Tibial nerve (tissue), 4 donors: Measurements from ENCODE around the gene ARHGEF17. TPM values are rescaled to one million over a fixed set of nuclear protein-coding genes. Genes with fewer than 3 reads are reported as not detected.

Source experiments
- DNase-seq, 2 donors: peaks; one replicate each; pipeline ENCODE4 v3.0.0-alpha.2; 2019; ENCODE audit warnings: low spot score in 2 of 2
- H3K27ac ChIP-seq, 4 donors: fragments of 200-600 bp; sonication (generic) in 3 of 4; one replicate each; pipeline ENCODE4 v1.5.1; 2017 to 2019; ENCODE audit warnings: mild to moderate bottlenecking in 1 of 4
- H3K27me3 ChIP-seq, 2 donors: fragments of 200-600 bp; sonication (generic) in 1 of 2; one replicate each; pipeline versions ENCODE4 v1.5.1 to v1.6.0; 2017 to 2019
- H3K36me3 ChIP-seq, 3 donors: fragments of 200-600 bp; sonication (generic); one replicate each; pipeline ENCODE4 v1.5.1; 2018 to 2019
- H3K4me1 ChIP-seq, 4 donors: fragments of 200-600 bp; sonication (generic) in 3 of 4; one replicate each; pipeline ENCODE4 v1.5.1; 2017 to 2019
- H3K4me3 ChIP-seq, 4 donors: fragments of 200-600 bp; sonication (generic) in 3 of 4; one replicate each; pipeline ENCODE4 v1.5.1; 2017 to 2019; ENCODE audit warnings: mild to moderate bottlenecking in 1 of 4, moderate library complexity in 1 of 4
- H3K9me3 ChIP-seq, 4 donors: fragments of 200-600 bp; sonication (generic) in 3 of 4; one replicate each; pipeline ENCODE4 v1.5.1; 2017 to 2019
- EP300 ChIP-seq, 2 donors: sonication (generic); formaldehyde crosslinking; IDR thresholded peaks; one replicate each; pipeline ENCODE4 v1.6.1; 2017; ENCODE audit warnings: antibody characterized with exemption in 2 of 2, mild to moderate bottlenecking in 1 of 2
- POLR2A ChIP-seq, 2 donors: fragments of 450-650 bp; IDR thresholded peaks; one replicate each; pipeline ENCODE4 v1.6.1; 2017; ENCODE audit warnings: antibody characterized with exemption in 2 of 2, mild to moderate bottlenecking in 2 of 2, moderate library complexity in 2 of 2
- WGBS, 2 donors: methylation state at CpG; one replicate each; pipeline ENCODE4 v1.1.5; 2018; 5-methylcytosine and 5-hydroxymethylcytosine counted together
- total RNA-seq, 4 donors: library from RNA; depleted of rRNA; stranded (reverse); fragments of >200 nt; gene quantifications; one replicate each; pipeline ENCODE4 v1.1.0, GENCODE V29; 2016
- TF ChIP-seq, protein P1 (sequence below), 5 experiments: fragments of 200-600 bp in 3 of 5; fragments of 450-650 bp in 2 of 5; sonication (generic) in 3 of 5; IDR thresholded peaks; one replicate each; pipeline ENCODE4 v1.5.1; 2016 to 2019; ENCODE audit warnings: antibody characterized with exemption in 5 of 5, mild to moderate bottlenecking in 3 of 5, moderate library complexity in 2 of 5

Gene ARHGEF17
- total RNA-seq, 4 donors from 2014 or later = 102 to 135 (median 112) TPM

DNA sequence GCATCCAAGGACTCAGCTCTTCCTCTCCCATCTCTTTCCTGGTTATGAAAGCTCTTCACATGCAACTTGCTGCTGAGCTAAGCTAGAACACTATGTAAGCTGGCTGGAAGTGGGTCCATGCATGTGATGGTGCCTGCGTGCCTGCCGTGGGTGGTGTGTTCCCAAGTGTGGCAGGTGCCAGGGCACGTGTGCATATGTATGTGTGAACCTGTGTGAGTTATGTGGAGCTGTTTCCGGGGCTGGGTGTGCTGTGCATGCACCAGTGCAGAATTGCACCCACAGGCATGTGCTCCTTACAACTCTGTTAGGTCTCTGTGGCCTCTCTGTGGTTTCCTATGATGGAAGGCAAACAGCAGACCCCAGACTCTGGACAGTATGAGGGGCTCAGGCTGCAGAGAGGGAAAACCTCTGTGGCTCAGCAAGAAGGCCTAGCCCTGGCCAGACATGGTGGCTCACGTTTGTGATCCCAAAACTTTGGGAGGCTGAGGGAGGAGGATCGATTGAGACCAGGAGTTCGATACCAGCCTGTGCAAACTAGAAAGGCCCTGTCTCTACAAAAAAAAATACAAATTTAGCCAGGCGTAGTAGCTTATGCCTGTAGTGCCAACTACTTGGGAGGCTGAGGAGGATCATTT lies 40.1 kb upstream of the ARHGEF17 start:
- DNase-seq = no peak
- Histone ChIP-seq H3K4me3 (no peak overlapping the region), H3K27me3 (peaks cover 0 to 30% of the 10 kb centered on the region in 2 donors), H3K4me1 (peaks cover 0 to 8% (median 4%) of the 10 kb centered on the region in 4 donors), H3K36me3 (no peaks in the 10 kb centered on the region), H3K9me3 (no peaks in the 10 kb centered on the region), H3K27ac (no peak overlapping the region)
- 87 to 94% methylated on average over 8 of the region's 8 CpGs for WGBS, 2 donors
- TF ChIP-seq, protein P1, sequence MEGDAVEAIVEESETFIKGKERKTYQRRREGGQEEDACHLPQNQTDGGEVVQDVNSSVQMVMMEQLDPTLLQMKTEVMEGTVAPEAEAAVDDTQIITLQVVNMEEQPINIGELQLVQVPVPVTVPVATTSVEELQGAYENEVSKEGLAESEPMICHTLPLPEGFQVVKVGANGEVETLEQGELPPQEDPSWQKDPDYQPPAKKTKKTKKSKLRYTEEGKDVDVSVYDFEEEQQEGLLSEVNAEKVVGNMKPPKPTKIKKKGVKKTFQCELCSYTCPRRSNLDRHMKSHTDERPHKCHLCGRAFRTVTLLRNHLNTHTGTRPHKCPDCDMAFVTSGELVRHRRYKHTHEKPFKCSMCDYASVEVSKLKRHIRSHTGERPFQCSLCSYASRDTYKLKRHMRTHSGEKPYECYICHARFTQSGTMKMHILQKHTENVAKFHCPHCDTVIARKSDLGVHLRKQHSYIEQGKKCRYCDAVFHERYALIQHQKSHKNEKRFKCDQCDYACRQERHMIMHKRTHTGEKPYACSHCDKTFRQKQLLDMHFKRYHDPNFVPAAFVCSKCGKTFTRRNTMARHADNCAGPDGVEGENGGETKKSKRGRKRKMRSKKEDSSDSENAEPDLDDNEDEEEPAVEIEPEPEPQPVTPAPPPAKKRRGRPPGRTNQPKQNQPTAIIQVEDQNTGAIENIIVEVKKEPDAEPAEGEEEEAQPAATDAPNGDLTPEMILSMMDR (IDR thresholded peaks at IDR 0.05) = no peak
- TF ChIP-seq EP300 (IDR thresholded peaks at IDR 0.05) (no peak), POLR2A (IDR thresholded peaks at IDR 0.05) (no peak)

DNA sequence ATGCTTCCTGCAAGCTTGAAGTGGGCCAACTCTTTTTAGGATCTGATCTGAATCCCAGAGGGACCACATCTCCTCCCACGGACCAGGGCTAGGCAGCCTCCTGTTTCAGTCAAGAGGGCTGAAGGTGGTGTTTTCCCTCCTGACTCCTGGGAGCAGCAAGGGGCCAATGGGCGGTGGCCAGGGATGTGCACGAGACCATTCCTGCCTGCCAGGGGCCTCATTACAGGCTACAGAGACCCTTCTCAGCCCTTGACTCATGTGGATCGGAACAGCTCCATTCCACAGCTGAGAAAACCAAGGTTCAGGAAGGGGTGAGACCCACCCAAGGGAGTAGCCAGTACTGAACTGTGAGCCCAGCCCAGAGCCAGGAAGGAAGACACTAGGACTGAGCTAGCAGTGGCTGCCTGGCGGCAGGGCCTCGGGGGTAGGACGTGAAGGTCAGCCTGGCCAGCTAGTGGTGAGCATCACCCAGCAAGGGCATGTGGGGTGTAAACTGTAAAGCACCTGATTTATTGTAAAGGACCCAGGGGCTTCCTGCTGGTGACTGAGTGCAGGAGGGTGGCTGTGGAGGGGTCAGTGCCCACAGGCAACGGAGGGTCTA lies 39.3 kb upstream of the ARHGEF17 start:
- peaks cover 0 to 23% of the 10 kb centered on the region in 2 donors for H3K27me3 ChIP-seq
- H3K27ac ChIP-seq = no peak overlapping the region
- TF ChIP-seq POLR2A (IDR thresholded peaks at IDR 0.05) = no peak
- TF ChIP-seq, protein P1 (IDR thresholded peaks at IDR 0.05) = no peak
- no peaks in the 10 kb centered on the region for H3K36me3 ChIP-seq
- 84 to 85% methylated on average over 8 of the region's 8 CpGs for WGBS, 2 donors
- H3K4me3 ChIP-seq = no peak overlapping the region
- H3K4me1 ChIP-seq = peaks cover 0 to 12% (median 4%) of the 10 kb centered on the region in 4 donors
- no peak for DNase-seq
- H3K9me3 ChIP-seq = no peaks in the 10 kb centered on the region

DNA sequence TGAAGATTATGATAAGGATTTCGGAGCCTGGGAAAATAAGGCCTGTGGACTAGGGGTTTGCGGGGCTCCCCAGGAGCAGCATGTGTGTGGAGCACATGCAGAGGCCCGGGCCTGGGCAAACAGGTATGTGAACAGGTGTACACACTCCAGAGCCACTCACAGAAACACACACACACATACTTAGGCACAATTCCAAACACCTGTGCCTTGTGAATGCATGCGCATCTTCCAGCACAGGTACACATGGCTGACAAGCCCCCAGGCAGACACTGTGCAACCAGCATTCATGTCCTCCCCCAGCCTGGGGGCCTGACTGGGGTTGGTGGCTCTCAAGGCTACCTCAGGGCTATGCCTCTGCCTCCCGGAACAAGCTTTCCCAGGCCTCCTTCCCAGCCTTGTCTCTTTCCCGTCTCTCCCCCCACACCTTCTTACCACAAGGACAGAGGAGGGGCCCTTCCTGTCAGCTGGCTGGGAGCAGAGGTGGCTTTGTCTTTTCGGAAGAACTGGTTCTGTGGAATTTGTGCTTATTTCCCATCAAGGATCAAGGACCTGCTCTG lies 38.5 kb upstream of the ARHGEF17 start:
- Histone ChIP-seq H3K4me3 (no peak overlapping the region), H3K4me1 (peaks cover 0 to 8% (median 4%) of the 10 kb centered on the region in 4 donors), H3K36me3 (no peaks in the 10 kb centered on the region), H3K27me3 (peaks cover 0 to 15% of the 10 kb centered on the region in 2 donors), H3K9me3 (no peaks in the 10 kb centered on the region), H3K27ac (no peak overlapping the region)
- TF ChIP-seq, protein P1 (IDR thresholded peaks at IDR 0.05) = no peak
- no peak for TF ChIP-seq EP300 (IDR thresholded peaks at IDR 0.05)
- no peak for TF ChIP-seq POLR2A (IDR thresholded peaks at IDR 0.05)
- no peak for DNase-seq
- WGBS, 2 donors = 76 to 83% methylated on average over 6 to 7 of the region's 7 CpGs

DNA sequence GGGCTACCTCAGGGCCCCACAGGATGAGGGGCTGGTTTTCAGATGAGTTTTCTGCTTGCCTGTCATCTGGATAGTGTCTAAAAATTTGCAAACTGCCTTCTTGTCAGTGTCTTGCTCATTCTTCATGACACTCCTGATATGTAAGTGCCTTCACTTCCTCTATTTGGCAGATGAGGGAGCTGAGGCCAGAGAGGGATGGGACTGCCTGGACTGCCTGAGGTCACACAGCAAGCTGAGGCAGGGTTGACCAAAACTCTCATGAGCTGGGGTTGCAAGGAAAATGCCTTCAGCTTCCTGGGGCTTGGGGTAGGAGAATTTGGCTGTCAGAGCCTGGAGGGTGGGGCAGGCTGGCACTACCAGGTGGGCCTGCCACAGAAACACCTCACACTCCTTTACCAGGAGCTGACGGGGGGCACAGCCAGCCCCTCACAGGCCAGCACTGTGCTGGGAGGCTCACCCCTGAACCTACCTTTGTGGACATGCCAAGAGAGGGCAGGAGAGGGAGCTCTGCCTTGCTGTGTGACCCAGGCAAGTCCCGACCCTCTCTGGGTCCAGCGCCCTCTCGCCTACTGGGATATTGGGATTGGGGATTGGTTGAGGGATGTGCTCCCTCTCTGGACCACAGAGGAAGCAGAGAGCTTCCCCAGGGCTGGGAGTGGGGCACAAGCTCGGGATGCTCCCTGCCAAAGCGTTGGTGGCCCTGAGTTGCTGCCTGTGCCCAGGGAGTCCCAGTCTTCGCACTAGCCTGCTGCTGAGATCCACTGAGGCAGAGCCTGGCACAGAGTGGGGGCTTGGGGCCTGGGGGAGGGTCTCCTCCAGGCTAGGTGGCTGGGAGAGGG lies 37.8 kb upstream of the ARHGEF17 start:
- whole genome bisulfite sequencing, 2 donors = 94 to 100% methylated on average over 2 to 7 of the region's 7 CpGs
- H3K27ac ChIP-seq = no peak overlapping the region
- TF ChIP-seq POLR2A (IDR thresholded peaks at IDR 0.05) (no peak), EP300 (IDR thresholded peaks at IDR 0.05) (no peak)
- TF ChIP-seq, protein P1 (IDR thresholded peaks at IDR 0.05) = no peak
- H3K27me3 ChIP-seq = peaks cover 0 to 9% of the 10 kb centered on the region in 2 donors
- H3K36me3 ChIP-seq = no peaks in the 10 kb centered on the region
- no peaks in the 10 kb centered on the region for H3K9me3 ChIP-seq
- peaks cover 0 to 7% (median 3%) of the 10 kb centered on the region in 4 donors for H3K4me1 ChIP-seq
- DNase-seq = no peak
- no peak overlapping the region for H3K4me3 ChIP-seq
